Measurements from ENCODE around the gene ERF. TPM values are rescaled to one million over a fixed set of nuclear protein-coding genes. Genes with fewer than 3 reads are reported as not detected.

Gene ERF
- total and polyA plus RNA-seq, 7 donors: 7.1 to 13.5 (median 11.4) TPM

GRCh38 chr19:42202290-42202880 lies 52.5 kb downstream of the ERF start:
- Histone ChIP-seq H3K9me3 (no peaks in the 10 kb centered on the region), H3K36me3 (ENCODE audit: insufficient read depth in 1 of 2, low read depth in 1 of 2) (peaks cover 0 to 89% of the 10 kb centered on the region in 2 donors), H3K4me3 (no peak overlapping the region), H3K27ac (no peak overlapping the region), H3K4me1 (no peaks in the 10 kb centered on the region), H3K27me3 (ENCODE audit: insufficient read depth in 3 of 3, low read length in 2 of 3) (no peaks in the 10 kb centered on the region)
- no peak for TF ChIP-seq CTCF (IDR thresholded peaks at IDR 0.05)
- intact Hi-C loops (cut with DNase I): no loop called here
- DNase-seq (no peak), ATAC-seq (no peak)
- 79 to 84% (median 83%) methylated on average over 5 of the region's 5 CpGs for WGBS, 3 donors

- intact Hi-C loops (cut with DNase I): no loop called here
- peak in 3 of 4 donors; percentile 24 to 31 (median 28) for ATAC-seq
- peaks cover 0 to 87% of the 10 kb centered on the region in 2 donors for H3K36me3 ChIP-seq (ENCODE audit: insufficient read depth in 1 of 2, low read depth in 1 of 2)
- 71 to 79% (median 76%) methylated on average over 6 of the region's 6 CpGs for WGBS, 3 donors
- no peaks in the 10 kb centered on the region for H3K27me3 ChIP-seq (ENCODE audit: insufficient read depth in 3 of 3, low read length in 2 of 3)
- no peak for DNase-seq
- H3K9me3 ChIP-seq: no peaks in the 10 kb centered on the region
- H3K4me1 ChIP-seq: no peaks in the 10 kb centered on the region
- H3K4me3 ChIP-seq: no peak overlapping the region
- TF ChIP-seq CTCF (IDR thresholded peaks at IDR 0.05): no peak
- H3K27ac ChIP-seq: peak overlapping the region; percentile 16
These were observed 53.2 kb downstream of the ERF start for GRCh38 chr19:42201489-42202289.

- H3K4me1 ChIP-seq: no peaks in the 10 kb centered on the region
- H3K36me3 ChIP-seq (ENCODE audit: insufficient read depth in 1 of 2, low read depth in 1 of 2): peaks cover 0 to 73% of the 10 kb centered on the region in 2 donors
- H3K9me3 ChIP-seq: no peaks in the 10 kb centered on the region
- intact Hi-C loops (cut with DNase I): no loop called here
- DNase-seq (no peak), ATAC-seq (no peak)
- no peak for TF ChIP-seq CTCF (IDR thresholded peaks at IDR 0.05)
- H3K4me3 ChIP-seq: no peak overlapping the region
- 85 to 93% (median 88%) methylated on average over 5 of the region's 5 CpGs for WGBS, 3 donors
- no peaks in the 10 kb centered on the region for H3K27me3 ChIP-seq (ENCODE audit: insufficient read depth in 3 of 3, low read length in 2 of 3)
- H3K27ac ChIP-seq: no peak overlapping the region
These were observed 54.7 kb downstream of the ERF start for GRCh38 chr19:42200116-42200715.

GRCh38 chr19:42199440-42200115 lies 55.4 kb downstream of the ERF start:
- peak; percentile 43 to 66 for DNase-seq
- intact Hi-C loops (cut with DNase I): no loop called here
- Histone ChIP-seq H3K36me3 (ENCODE audit: insufficient read depth in 1 of 2, low read depth in 1 of 2) (peaks cover 0 to 66% of the 10 kb centered on the region in 2 donors), H3K4me3 (no peak overlapping the region), H3K27ac (no peak overlapping the region), H3K9me3 (no peaks in the 10 kb centered on the region), H3K4me1 (no peaks in the 10 kb centered on the region), H3K27me3 (ENCODE audit: insufficient read depth in 3 of 3, low read length in 2 of 3) (no peaks in the 10 kb centered on the region)
- ATAC-seq: peak in 3 of 4 donors; percentile 24 to 32 (median 24)
- no peak for TF ChIP-seq CTCF (IDR thresholded peaks at IDR 0.05)
- 70 to 85% (median 85%) methylated on average over 18 to 32 of the region's 32 CpGs for WGBS, 3 donors

All from psoas muscle (tissue), 8 donors.